ENCODE data around the gene LHX3. TPM values are rescaled to one million over a fixed set of nuclear protein-coding genes. Genes with fewer than 3 reads are reported as not detected.

The LHX3 gene
- total and polyA plus RNA-seq, 2 donors (not counting 1 experiment from before 2014, with no cell fraction given) = not detected

DNA sequence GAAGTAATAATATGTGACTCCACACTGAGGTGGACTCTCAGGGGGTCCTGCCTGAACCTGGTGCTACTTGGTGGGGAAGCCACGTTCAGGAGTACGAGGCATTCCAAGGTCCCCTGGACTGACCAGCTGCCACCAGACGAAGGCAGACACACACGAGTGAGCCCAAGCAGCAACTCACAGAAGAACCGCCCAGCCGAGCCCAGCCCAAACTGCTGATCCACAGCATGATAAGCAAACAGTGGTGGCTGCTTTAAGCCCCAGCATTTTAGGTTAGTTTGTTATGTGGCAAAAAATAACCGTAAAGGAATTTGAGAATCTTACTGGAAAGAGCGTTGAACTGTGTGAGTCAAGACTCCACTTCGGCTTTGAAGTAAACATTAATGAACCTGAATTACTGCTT is 8.8 kb upstream of the LHX3 start:
- TF ChIP-seq, protein P1, sequence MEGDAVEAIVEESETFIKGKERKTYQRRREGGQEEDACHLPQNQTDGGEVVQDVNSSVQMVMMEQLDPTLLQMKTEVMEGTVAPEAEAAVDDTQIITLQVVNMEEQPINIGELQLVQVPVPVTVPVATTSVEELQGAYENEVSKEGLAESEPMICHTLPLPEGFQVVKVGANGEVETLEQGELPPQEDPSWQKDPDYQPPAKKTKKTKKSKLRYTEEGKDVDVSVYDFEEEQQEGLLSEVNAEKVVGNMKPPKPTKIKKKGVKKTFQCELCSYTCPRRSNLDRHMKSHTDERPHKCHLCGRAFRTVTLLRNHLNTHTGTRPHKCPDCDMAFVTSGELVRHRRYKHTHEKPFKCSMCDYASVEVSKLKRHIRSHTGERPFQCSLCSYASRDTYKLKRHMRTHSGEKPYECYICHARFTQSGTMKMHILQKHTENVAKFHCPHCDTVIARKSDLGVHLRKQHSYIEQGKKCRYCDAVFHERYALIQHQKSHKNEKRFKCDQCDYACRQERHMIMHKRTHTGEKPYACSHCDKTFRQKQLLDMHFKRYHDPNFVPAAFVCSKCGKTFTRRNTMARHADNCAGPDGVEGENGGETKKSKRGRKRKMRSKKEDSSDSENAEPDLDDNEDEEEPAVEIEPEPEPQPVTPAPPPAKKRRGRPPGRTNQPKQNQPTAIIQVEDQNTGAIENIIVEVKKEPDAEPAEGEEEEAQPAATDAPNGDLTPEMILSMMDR (conservative IDR thresholded peaks at IDR 0.05 in 1 of 2, IDR thresholded peaks at IDR 0.05 in 1 of 2; ENCODE audit: low read depth in 1 of 2, low read length in 2 of 2) = no peak
- no peak for TF ChIP-seq EZH2 (IDR thresholded peaks at IDR 0.05; ENCODE audit: low read length, missing control alignments)
- Histone ChIP-seq H3K27ac (ENCODE audit: insufficient read depth, low read length) (no peak overlapping the region), H4K20me1 (ENCODE audit: control insufficient read depth, extremely low read depth, insufficient read depth, low read length) (no peaks in the 10 kb centered on the region), H3K4me1 (ENCODE audit: control insufficient read depth, extremely low read depth, insufficient read depth, low read length) (no peaks in the 10 kb centered on the region), H3K27me3 (ENCODE audit: control insufficient read depth, insufficient read depth, low read length) (no peaks in the 10 kb centered on the region), H2AFZ (ENCODE audit: low read length) (no peak overlapping the region), H3K9me3 (ENCODE audit: control insufficient read depth, insufficient read depth, low read depth, low read length) (no peaks in the 10 kb centered on the region), H3K4me3 (replicated peaks in 1 of 4; ENCODE audit: control extremely low read depth in 1 of 4, insufficient read depth in 1 of 4, low read depth in 3 of 4, low read length in 4 of 4) (no peak overlapping the region), H3K4me2 (ENCODE audit: extremely low read depth, insufficient read depth, low read length) (no peak overlapping the region), H3K79me2 (ENCODE audit: control insufficient read depth, insufficient read depth, low read length) (no peaks in the 10 kb centered on the region), H3K36me3 (ENCODE audit: control insufficient read depth, insufficient read depth, low read length) (peaks cover 4% of the 10 kb centered on the region), H3K9ac (ENCODE audit: insufficient read depth, low read length) (no peak overlapping the region)
- DNase-seq (ENCODE audit: low read depth in 2 of 2) = no peak

DNA sequence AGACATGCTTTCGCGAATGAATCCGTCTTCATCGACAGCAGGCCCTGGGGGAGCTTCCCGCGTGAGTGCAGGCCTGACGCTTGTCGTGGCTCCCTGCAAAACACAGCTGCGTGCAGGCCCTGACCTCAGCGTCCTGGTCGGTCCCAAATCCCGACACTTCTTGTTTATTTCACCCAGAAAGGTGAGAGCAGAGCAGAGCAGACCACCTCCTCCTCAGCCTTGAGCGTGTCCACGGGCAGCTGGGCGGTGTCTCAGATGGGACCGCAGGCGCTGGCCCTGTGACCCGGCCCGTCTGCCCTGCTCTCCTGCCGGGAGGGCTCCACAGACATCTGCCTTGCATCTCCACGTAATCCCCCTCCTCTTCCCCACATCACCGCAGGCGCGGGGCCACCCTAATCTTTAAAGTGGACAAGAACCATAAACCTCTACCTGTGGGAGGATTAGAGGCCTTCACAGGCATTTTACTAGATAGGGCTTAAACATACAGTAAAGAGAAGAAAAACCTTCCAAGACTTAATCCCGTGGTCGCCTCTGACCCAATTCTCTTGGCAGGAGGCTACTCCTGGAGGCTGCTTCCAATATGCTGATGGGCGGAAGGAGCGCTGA is 7.5 kb upstream of the LHX3 start:
- no peak overlapping the region for H3K27ac ChIP-seq (ENCODE audit: insufficient read depth, low read length)
- H3K4me2 ChIP-seq (ENCODE audit: extremely low read depth, insufficient read depth, low read length) = no peak overlapping the region
- H3K4me1 ChIP-seq (ENCODE audit: control insufficient read depth, extremely low read depth, insufficient read depth, low read length) = no peaks in the 10 kb centered on the region
- H2AFZ ChIP-seq (ENCODE audit: low read length) = no peak overlapping the region
- H3K27me3 ChIP-seq (ENCODE audit: control insufficient read depth, insufficient read depth, low read length) = no peaks in the 10 kb centered on the region
- H3K9me3 ChIP-seq (ENCODE audit: control insufficient read depth, insufficient read depth, low read depth, low read length) = no peaks in the 10 kb centered on the region
- no peaks in the 10 kb centered on the region for H3K79me2 ChIP-seq (ENCODE audit: control insufficient read depth, insufficient read depth, low read length)
- H4K20me1 ChIP-seq (ENCODE audit: control insufficient read depth, extremely low read depth, insufficient read depth, low read length) = no peaks in the 10 kb centered on the region
- TF ChIP-seq, protein P1 (conservative IDR thresholded peaks at IDR 0.05 in 1 of 2, IDR thresholded peaks at IDR 0.05 in 1 of 2; ENCODE audit: low read depth in 1 of 2, low read length in 2 of 2) = no peak
- no peak for TF ChIP-seq EZH2 (IDR thresholded peaks at IDR 0.05; ENCODE audit: low read length, missing control alignments)
- H3K36me3 ChIP-seq (ENCODE audit: control insufficient read depth, insufficient read depth, low read length) = peaks cover 4% of the 10 kb centered on the region
- H3K9ac ChIP-seq (ENCODE audit: insufficient read depth, low read length) = no peak overlapping the region
- DNase-seq (ENCODE audit: low read depth in 2 of 2) = no peak
- no peak overlapping the region for H3K4me3 ChIP-seq (replicated peaks in 1 of 4; ENCODE audit: control extremely low read depth in 1 of 4, insufficient read depth in 1 of 4, low read depth in 3 of 4, low read length in 4 of 4)

DNA sequence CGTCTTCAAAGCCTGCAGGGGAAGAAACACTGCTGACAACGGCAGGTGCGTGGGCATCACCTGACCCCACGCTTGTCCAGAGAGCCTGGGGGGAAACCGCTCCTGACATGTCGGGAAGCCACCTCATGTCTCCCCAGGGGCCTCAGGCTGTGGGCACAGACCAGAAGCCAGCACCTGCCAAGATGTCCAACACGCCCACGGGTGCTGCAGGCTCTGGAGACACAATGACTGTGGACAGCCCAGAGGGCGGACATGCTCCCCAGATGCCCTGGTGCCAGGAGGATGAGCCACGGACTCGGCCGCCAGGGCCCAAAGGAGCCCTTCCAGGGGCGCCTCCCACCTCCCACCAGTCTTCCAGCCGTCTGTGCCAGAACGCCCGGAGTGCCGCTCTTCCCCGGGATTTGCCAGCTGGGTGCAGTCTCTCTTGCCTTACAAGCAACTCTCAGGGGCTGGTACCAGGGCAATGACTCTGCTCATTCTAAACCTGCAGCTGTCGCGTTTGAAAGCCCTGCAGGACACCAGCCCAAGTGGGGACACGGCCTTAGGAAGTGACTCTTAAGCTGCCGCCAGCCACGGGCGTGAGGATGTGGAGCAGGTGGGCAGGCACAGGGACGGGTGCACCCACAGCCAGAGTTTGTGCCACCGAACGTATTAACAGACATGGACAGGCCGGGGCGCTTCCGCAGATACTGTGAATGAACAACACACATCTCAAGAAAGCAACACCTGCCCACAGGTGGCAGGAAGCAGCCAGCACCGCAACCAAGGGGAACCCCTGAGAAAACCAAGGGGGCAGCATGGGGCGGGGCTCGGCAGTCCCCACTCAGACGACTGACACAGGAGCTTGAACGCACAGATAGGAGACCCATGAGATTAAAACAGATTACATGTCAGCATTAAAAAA is 6.8 kb upstream of the LHX3 start:
- no peaks in the 10 kb centered on the region for H3K4me1 ChIP-seq (ENCODE audit: control insufficient read depth, extremely low read depth, insufficient read depth, low read length)

More for the DNA sequence above, 6.8 kb upstream of the LHX3 start:
- H3K27me3 ChIP-seq (ENCODE audit: control insufficient read depth, insufficient read depth, low read length) = no peaks in the 10 kb centered on the region
- H4K20me1 ChIP-seq (ENCODE audit: control insufficient read depth, extremely low read depth, insufficient read depth, low read length) = no peaks in the 10 kb centered on the region
- no peak overlapping the region for H3K4me3 ChIP-seq (replicated peaks in 1 of 4; ENCODE audit: control extremely low read depth in 1 of 4, insufficient read depth in 1 of 4, low read depth in 3 of 4, low read length in 4 of 4)
- DNase-seq (ENCODE audit: low read depth in 2 of 2) = no peak
- H3K36me3 ChIP-seq (ENCODE audit: control insufficient read depth, insufficient read depth, low read length) = peaks cover 4% of the 10 kb centered on the region
- H3K79me2 ChIP-seq (ENCODE audit: control insufficient read depth, insufficient read depth, low read length) = no peaks in the 10 kb centered on the region
- no peak overlapping the region for H2AFZ ChIP-seq (ENCODE audit: low read length)
- no peak overlapping the region for H3K4me2 ChIP-seq (ENCODE audit: extremely low read depth, insufficient read depth, low read length)
- no peak overlapping the region for H3K9ac ChIP-seq (ENCODE audit: insufficient read depth, low read length)
- no peak for TF ChIP-seq EZH2 (IDR thresholded peaks at IDR 0.05; ENCODE audit: low read length, missing control alignments)
- H3K27ac ChIP-seq (ENCODE audit: insufficient read depth, low read length) = no peak overlapping the region
- no peaks in the 10 kb centered on the region for H3K9me3 ChIP-seq (ENCODE audit: control insufficient read depth, insufficient read depth, low read depth, low read length)
